Measurements from ENCODE around the gene CDYL.

CDYL gene

GRCh38 chr6:4890191-4890590, 114.0 kb downstream of the CDYL start:
- TF ChIP-seq REST (IDR thresholded peaks at IDR 0.05; ENCODE audit: low read depth) (no peak), CREB1 (IDR thresholded peaks at IDR 0.05; ENCODE audit: low read depth) (no peak), TAF1 (IDR thresholded peaks at IDR 0.05; ENCODE audit: low read depth) (no peak)
- TF ChIP-seq, protein P1, sequence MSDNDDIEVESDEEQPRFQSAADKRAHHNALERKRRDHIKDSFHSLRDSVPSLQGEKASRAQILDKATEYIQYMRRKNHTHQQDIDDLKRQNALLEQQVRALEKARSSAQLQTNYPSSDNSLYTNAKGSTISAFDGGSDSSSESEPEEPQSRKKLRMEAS (IDR thresholded peaks at IDR 0.05): no peak

DNA sequence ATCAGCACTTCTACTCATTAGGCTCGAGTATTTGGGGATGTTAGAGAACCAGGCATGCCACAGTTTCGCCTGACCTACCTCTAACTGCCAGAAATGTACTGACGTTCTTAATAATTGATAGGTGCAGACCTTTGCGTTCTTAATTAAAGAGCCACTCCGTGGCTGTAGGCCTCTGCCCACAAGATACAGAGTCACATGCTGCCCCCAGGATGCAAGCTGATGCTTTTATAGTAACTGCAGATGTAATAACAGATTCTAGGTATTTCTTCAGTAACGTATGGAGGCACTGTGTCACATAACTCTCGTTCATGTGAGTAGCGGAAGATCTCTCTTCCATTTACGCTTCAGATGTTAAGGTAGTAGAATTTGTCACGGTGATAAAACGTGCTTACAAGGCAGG, 114.4 kb downstream of the CDYL start:
- no peak for TF ChIP-seq ZBTB7A (IDR thresholded peaks at IDR 0.05; ENCODE audit: low read depth)

DNA sequence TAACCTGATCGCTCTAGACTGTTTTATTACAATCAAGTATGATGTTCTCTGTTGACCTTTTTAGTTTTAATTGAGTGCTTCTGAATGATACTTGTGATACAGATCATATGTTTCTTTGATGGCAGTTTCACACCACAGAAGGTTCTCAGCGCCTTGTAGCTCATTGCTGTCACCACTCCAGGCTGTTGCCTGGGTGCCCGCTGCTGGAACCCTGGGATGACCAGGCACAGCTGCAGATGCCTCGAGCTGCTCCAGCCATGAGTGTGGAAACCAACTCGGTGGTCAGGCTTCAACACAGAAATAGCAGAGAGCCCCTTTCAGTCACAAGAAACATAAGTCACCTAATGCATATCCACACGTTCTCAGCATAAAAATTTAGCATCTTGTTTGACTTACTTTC, 114.9 kb downstream of the CDYL start:
- TF ChIP-seq ZBTB7A (IDR thresholded peaks at IDR 0.05; ENCODE audit: low read depth) (no peak), REST (IDR thresholded peaks at IDR 0.05; ENCODE audit: low read depth) (no peak), FOXM1 (IDR thresholded peaks at IDR 0.05; ENCODE audit: borderline replicate concordance, low read depth) (no peak), CREB1 (IDR thresholded peaks at IDR 0.05; ENCODE audit: low read depth) (no peak), CEBPB (IDR thresholded peaks at IDR 0.05) (no peak), TEAD4 (IDR thresholded peaks at IDR 0.05) (no peak), NFIC (IDR thresholded peaks at IDR 0.05) (no peak), EP300 (IDR thresholded peaks at IDR 0.05; ENCODE audit: borderline replicate concordance) (no peak), RAD21 (IDR thresholded peaks at IDR 0.05; ENCODE audit: low read depth) (no peak), YY1 (IDR thresholded peaks at IDR 0.05; ENCODE audit: low read depth) (no peak), TAF1 (IDR thresholded peaks at IDR 0.05; ENCODE audit: low read depth) (no peak), TCF12 (IDR thresholded peaks at IDR 0.05; ENCODE audit: low read depth) (no peak), EGR1 (IDR thresholded peaks at IDR 0.05) (no peak)
- TF ChIP-seq, protein P2, sequence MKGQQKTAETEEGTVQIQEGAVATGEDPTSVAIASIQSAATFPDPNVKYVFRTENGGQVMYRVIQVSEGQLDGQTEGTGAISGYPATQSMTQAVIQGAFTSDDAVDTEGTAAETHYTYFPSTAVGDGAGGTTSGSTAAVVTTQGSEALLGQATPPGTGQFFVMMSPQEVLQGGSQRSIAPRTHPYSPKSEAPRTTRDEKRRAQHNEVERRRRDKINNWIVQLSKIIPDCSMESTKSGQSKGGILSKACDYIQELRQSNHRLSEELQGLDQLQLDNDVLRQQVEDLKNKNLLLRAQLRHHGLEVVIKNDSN (IDR thresholded peaks at IDR 0.05): no peak

DNA sequence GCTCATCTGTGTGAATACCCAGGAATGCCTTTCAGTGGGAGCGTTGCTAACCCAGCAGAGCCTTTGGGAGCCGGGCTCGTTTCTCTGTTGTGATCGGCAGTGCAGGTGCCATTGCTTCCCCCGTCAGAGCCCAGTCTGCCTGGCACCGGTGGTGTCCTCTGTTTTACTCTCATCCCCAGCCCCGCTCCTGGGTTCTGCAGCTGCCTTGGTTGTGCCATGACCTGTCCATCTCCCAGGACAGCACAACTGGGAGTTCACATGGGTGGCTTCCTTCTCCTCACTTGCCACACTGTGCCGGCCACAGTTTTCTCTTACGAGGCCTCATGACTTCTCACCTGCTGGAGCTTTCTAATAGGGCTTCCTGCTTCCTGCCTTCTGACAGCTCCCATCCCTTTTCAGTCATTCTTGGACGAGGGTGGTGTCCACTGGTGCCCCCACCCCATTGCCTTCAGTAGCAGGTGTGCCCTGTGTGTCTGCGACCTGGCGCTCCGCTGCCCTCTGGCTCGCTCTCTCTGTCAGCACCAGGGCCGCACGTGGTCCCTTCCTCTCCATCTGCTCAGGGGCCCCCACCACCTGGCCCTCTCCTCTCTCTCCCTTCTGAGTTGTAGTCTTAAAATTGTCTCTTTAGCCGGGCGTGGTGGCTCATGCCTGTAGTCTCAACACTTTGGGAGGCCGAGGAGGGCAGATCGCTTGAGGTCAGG, 116.7 kb downstream of the CDYL start:
- TF ChIP-seq TCF12 (IDR thresholded peaks at IDR 0.05; ENCODE audit: low read depth) (no peak), CEBPB (IDR thresholded peaks at IDR 0.05) (no peak), TEAD4 (IDR thresholded peaks at IDR 0.05) (no peak)

GRCh38 chr6:4894049-4894448, 117.8 kb downstream of the CDYL start:
- TF ChIP-seq TAF1 (IDR thresholded peaks at IDR 0.05; ENCODE audit: low read depth) (no peak), NFIC (IDR thresholded peaks at IDR 0.05) (no peak), REST (IDR thresholded peaks at IDR 0.05; ENCODE audit: low read depth) (no peak), TCF12 (IDR thresholded peaks at IDR 0.05; ENCODE audit: low read depth) (no peak), CEBPB (IDR thresholded peaks at IDR 0.05) (no peak), EP300 (IDR thresholded peaks at IDR 0.05; ENCODE audit: borderline replicate concordance) (no peak), FOXM1 (IDR thresholded peaks at IDR 0.05; ENCODE audit: borderline replicate concordance, low read depth) (no peak), TEAD4 (IDR thresholded peaks at IDR 0.05) (no peak), ZBTB7A (IDR thresholded peaks at IDR 0.05; ENCODE audit: low read depth) (no peak), YY1 (IDR thresholded peaks at IDR 0.05; ENCODE audit: low read depth) (no peak), CREB1 (IDR thresholded peaks at IDR 0.05; ENCODE audit: low read depth) (no peak), RAD21 (IDR thresholded peaks at IDR 0.05; ENCODE audit: low read depth) (no peak), EGR1 (IDR thresholded peaks at IDR 0.05) (no peak)
- TF ChIP-seq, protein P1 (IDR thresholded peaks at IDR 0.05): no peak
- TF ChIP-seq, protein P2 (IDR thresholded peaks at IDR 0.05): no peak

Data from Ishikawa (cell line).